ENCODE data around the gene SLCO2A1.

The SLCO2A1 gene

GRCh38 chr3:133899311-133899710 is 130.4 kb downstream of the SLCO2A1 start:
- H3K4me3 ChIP-seq (ENCODE audit: low read depth in 1 of 2, low read length in 1 of 2): no peak overlapping the region
- H3K9me3 ChIP-seq: no peaks in the 10 kb centered on the region
- no peak overlapping the region for H3K27ac ChIP-seq
- H3K4me1 ChIP-seq (ENCODE audit: control insufficient read depth in 1 of 2, insufficient read depth in 1 of 2, low read depth in 1 of 2, low read length in 1 of 2): peaks cover 3 to 9% of the 10 kb centered on the region in 2 experiments
- no peak for TF ChIP-seq CTCF (IDR thresholded peaks at IDR 0.05)
- no peaks in the 10 kb centered on the region for H3K36me3 ChIP-seq
- H3K27me3 ChIP-seq: peaks cover 50% of the 10 kb centered on the region

GRCh38 chr3:133897547-133897946 is 132.2 kb downstream of the SLCO2A1 start:
- no peak overlapping the region for H3K27ac ChIP-seq
- H3K36me3 ChIP-seq: no peaks in the 10 kb centered on the region
- H3K27me3 ChIP-seq: peaks cover 68% of the 10 kb centered on the region
- no peaks in the 10 kb centered on the region for H3K9me3 ChIP-seq
- peaks cover 3 to 9% of the 10 kb centered on the region in 2 experiments for H3K4me1 ChIP-seq (ENCODE audit: control insufficient read depth in 1 of 2, insufficient read depth in 1 of 2, low read depth in 1 of 2, low read length in 1 of 2)
- no peak for TF ChIP-seq CTCF (IDR thresholded peaks at IDR 0.05)
- H3K4me3 ChIP-seq (ENCODE audit: low read depth in 1 of 2, low read length in 1 of 2): no peak overlapping the region

- H3K36me3 ChIP-seq: no peaks in the 10 kb centered on the region
- no peak overlapping the region for H3K4me3 ChIP-seq (ENCODE audit: low read depth in 1 of 2, low read length in 1 of 2)
- H3K9me3 ChIP-seq: no peaks in the 10 kb centered on the region
- no peak for TF ChIP-seq CTCF (IDR thresholded peaks at IDR 0.05)
- H3K27me3 ChIP-seq: peaks cover 77% of the 10 kb centered on the region
- peaks cover 3 to 9% of the 10 kb centered on the region in 2 experiments for H3K4me1 ChIP-seq (ENCODE audit: control insufficient read depth in 1 of 2, insufficient read depth in 1 of 2, low read depth in 1 of 2, low read length in 1 of 2)
- no peak overlapping the region for H3K27ac ChIP-seq
These were observed 133.5 kb downstream of the SLCO2A1 start for GRCh38 chr3:133896002-133896761.

- no peak within 1 kb of the TSS for H3K4me3 ChIP-seq (ENCODE audit: low read depth in 1 of 2, low read length in 1 of 2)
- no peak for TF ChIP-seq CTCF (IDR thresholded peaks at IDR 0.05)
- no peaks in the 10 kb centered on the region for H3K36me3 ChIP-seq
- peaks cover 3 to 9% of the 10 kb centered on the region in 2 experiments for H3K4me1 ChIP-seq (ENCODE audit: control insufficient read depth in 1 of 2, insufficient read depth in 1 of 2, low read depth in 1 of 2, low read length in 1 of 2)
- H3K9me3 ChIP-seq: no peaks in the 10 kb centered on the region
- H3K27me3 ChIP-seq: peaks cover 77% of the 10 kb centered on the region
- H3K27ac ChIP-seq: no peak within 1 kb of the TSS
These were observed 134.3 kb downstream of the SLCO2A1 start, which contains the start of gene RAB6B for GRCh38 chr3:133895208-133896001. Gene RAB6B (minus strand): TSS chr3:133895882. CDS start chr3:133895466, 416 bp downstream.

GRCh38 chr3:133894353-133895207 is 135.1 kb downstream of the SLCO2A1 start:
- Histone ChIP-seq H3K4me3 (ENCODE audit: low read depth in 1 of 2, low read length in 1 of 2) (no peak overlapping the region), H3K36me3 (no peaks in the 10 kb centered on the region), H3K27ac (no peak overlapping the region), H3K27me3 (peaks cover 77% of the 10 kb centered on the region), H3K9me3 (no peaks in the 10 kb centered on the region), H3K4me1 (ENCODE audit: control insufficient read depth in 1 of 2, insufficient read depth in 1 of 2, low read depth in 1 of 2, low read length in 1 of 2) (peaks cover 3 to 9% of the 10 kb centered on the region in 2 experiments)
- no peak for TF ChIP-seq CTCF (IDR thresholded peaks at IDR 0.05)

Data from neutrophil (primary cell).